Lower lobe of right lung (tissue), 2 donors: ENCODE measurements around the gene SAPCD1. TPM values are rescaled to one million over a fixed set of nuclear protein-coding genes. Genes with fewer than 3 reads are reported as not detected.
A peak's percentile ranks its signal among the peaks of the same experiment; 100 is the strongest.

Source experiments
- ATAC-seq, 2 donors: fragments of 200-7000 bp; cut with Tn5 transposase; one replicate each; pipeline ENCODE4 v1.9.1; 2020 to 2022; ENCODE audit warnings: mild to moderate bottlenecking in 2 of 2, moderate library complexity in 2 of 2
- DNase-seq: peaks from one replicate; pipeline ENCODE4 v3.0.0-alpha.2; 2020
- H3K27ac ChIP-seq: fragments of 200-600 bp; one replicate; pipeline ENCODE4 v1.8.0; 2022
- H3K27me3 ChIP-seq: fragments of 200-600 bp; one replicate; pipeline ENCODE4 v1.8.0; 2022; ENCODE audit warnings: low read depth
- H3K36me3 ChIP-seq: fragments of 200-600 bp; one replicate; pipeline ENCODE4 v1.8.0; 2022; ENCODE audit warnings: mild to moderate bottlenecking
- H3K4me1 ChIP-seq: fragments of 200-600 bp; one replicate; pipeline ENCODE4 v1.8.0; 2022
- H3K4me3 ChIP-seq: fragments of 200-600 bp; one replicate; pipeline ENCODE4 v1.8.0; 2022; ENCODE audit warnings: mild to moderate bottlenecking
- H3K9me3 ChIP-seq: fragments of 200-600 bp; one replicate; pipeline ENCODE4 v1.8.0; 2022
- CTCF ChIP-seq: fragments of 200-600 bp; IDR thresholded peaks from one replicate; pipeline ENCODE4 v1.8.0; 2022; ENCODE audit warnings: antibody characterized with exemption, mild to moderate bottlenecking
- intact Hi-C: fragments of 100-400 bp; cut with DNase I; formaldehyde crosslinking; loops from one replicate; pipeline ENCODE4 v1.11.0; 2022
- total RNA-seq: library from RNA; stranded (reverse); fragmentation: NEBNext Ultra II Directional; extraction: Animal tissue kit (Norgen Biotek cat#: 25700); gene quantifications from one replicate; pipeline ENCODE4 v1.2.1, GENCODE V29; 2021
- donor health status: DM: no; HTN: yes; CAD: no; lungs with severe emphysema.

The SAPCD1 gene
- total RNA-seq, 1 donor from 2014 or later, result 1.2 TPM

GRCh38 chr6:31781244-31782125 lies 19.0 kb downstream of the SAPCD1 start:
- no peak for DNase-seq
- Histone ChIP-seq H3K27ac (no peak overlapping the region), H3K36me3 (peaks cover 73% of the 10 kb centered on the region), H3K9me3 (no peaks in the 10 kb centered on the region), H3K27me3 (no peaks in the 10 kb centered on the region), H3K4me1 (peaks cover 10% of the 10 kb centered on the region), H3K4me3 (no peak overlapping the region)
- TF ChIP-seq CTCF, result no peak
- ATAC-seq, result no peak
- intact Hi-C loops, result no loop called here

GRCh38 chr6:31782126-31782855 lies 19.8 kb downstream of the SAPCD1 start:
- no peak overlapping the region for H3K4me3 ChIP-seq
- peaks cover 73% of the 10 kb centered on the region for H3K36me3 ChIP-seq
- H3K27me3 ChIP-seq, result no peaks in the 10 kb centered on the region
- H3K9me3 ChIP-seq, result no peaks in the 10 kb centered on the region
- TF ChIP-seq CTCF, result no peak
- peaks cover 2% of the 10 kb centered on the region for H3K4me1 ChIP-seq
- no peak for DNase-seq
- intact Hi-C loops, result no loop called here
- no peak for ATAC-seq
- no peak overlapping the region for H3K27ac ChIP-seq

GRCh38 chr6:31784098-31784925 lies 21.9 kb downstream of the SAPCD1 start:
- Histone ChIP-seq H3K4me1 (no peaks in the 10 kb centered on the region), H3K36me3 (peaks cover 70% of the 10 kb centered on the region), H3K27ac (no peak overlapping the region), H3K4me3 (no peak overlapping the region), H3K27me3 (no peaks in the 10 kb centered on the region), H3K9me3 (no peaks in the 10 kb centered on the region)
- intact Hi-C loops, result no loop called here
- ATAC-seq, result no peak
- no peak for TF ChIP-seq CTCF
- no peak for DNase-seq

- H3K27ac ChIP-seq, result no peak overlapping the region
- H3K9me3 ChIP-seq, result no peaks in the 10 kb centered on the region
- DNase-seq, result peak; percentile 28
- H3K4me1 ChIP-seq, result no peaks in the 10 kb centered on the region
- peaks cover 67% of the 10 kb centered on the region for H3K36me3 ChIP-seq
- no peak for ATAC-seq
- TF ChIP-seq CTCF, result no peak
- intact Hi-C loops, result no loop called here
- H3K27me3 ChIP-seq, result no peaks in the 10 kb centered on the region
- H3K4me3 ChIP-seq, result no peak overlapping the region
Observed at GRCh38 chr6:31785475-31785874, 23.0 kb downstream of the SAPCD1 start.
